GM18907 (cell line): Measurements from ENCODE around the gene ACADL.

Source experiments
- ATAC-seq: cut with Tn5 transposase; IDR thresholded peaks from one replicate; pipeline ENCODE4 v1.9.1; 2021; ENCODE audit warnings: mild to moderate bottlenecking, moderate library complexity; ENCODE audit not compliant: unreplicated experiment

The ACADL gene

DNA sequence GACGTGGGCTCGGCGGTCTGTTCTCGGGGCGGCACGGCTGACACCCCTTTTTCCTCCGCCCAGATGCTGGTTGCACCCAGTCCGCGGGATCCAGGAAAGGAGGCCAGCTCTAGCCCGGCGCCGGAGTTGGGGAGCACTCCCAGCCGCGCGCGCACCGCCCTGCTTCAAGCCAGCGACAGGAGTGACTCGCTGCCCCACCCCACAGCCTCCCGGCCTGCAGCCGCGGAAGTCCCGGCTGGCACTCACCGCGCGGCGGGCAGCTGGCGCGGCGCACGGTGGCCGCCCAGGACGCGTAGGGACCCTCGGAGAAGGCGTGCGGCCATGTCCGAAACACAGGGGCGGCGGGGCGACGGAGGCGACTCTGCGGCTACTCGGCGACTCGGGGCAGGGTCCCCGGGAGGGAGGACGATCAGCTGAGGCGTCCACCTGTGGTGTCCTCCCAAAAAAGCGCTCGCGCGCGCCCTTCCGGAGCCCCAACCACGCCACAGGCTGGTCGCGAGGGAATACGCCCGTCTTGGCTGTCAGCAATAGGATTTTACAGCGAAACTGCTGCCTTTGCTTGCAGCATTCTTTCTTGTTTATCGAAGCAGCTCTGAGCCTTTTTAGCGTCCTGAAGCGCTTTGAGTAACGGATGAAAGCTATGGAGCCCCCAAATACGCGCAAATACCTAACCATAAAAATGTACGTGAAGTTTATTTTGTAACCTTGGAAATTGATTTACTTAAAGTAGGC, at the start of gene ACADL:
Gene ACADL, minus strand, starts transcription at position 507 of the 732 bp plus-strand sequence. Its CDS starts 184 bp downstream, at position 323.
- ATAC-seq: peak; percentile 84

DNA sequence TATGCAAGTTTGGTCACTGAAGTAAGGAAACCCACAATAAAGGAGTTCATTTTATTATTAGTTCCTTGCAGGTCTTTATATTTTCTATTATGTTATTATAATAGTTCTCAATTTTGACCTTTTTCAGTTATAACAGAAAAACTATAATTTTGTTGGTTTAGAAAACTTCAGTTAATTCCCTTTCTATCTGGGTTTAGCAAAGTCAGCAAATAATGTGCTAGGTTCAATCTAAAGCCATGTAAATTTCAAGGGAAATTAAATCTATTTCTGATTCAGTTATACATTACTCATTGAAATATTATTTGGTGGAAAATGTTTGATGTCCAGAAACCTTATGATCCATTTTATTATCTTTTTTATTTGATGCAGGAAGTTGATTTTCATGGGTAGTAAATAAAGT, 46.1 kb upstream of the ACADL start:
- no peak for ATAC-seq

DNA sequence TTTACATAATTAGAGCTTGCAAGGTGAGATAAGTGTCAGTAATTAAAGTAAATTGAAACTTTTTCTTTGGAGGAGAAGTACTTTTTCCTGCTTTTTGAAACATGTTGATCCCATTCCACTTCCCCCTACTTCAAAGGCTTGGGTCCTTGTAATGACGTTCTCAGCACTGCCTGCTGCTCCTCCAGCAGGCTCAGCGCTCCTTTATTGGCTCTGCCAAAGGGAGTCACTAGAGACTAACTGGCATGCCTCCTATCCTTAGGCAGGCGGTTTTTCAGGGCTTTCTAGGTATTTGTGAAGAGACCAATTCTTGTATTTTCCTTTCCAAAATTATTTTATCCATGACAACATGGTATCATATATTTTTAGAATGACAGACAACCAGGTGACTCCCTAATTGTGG, 43.9 kb upstream of the ACADL start:
- ATAC-seq: no peak

DNA sequence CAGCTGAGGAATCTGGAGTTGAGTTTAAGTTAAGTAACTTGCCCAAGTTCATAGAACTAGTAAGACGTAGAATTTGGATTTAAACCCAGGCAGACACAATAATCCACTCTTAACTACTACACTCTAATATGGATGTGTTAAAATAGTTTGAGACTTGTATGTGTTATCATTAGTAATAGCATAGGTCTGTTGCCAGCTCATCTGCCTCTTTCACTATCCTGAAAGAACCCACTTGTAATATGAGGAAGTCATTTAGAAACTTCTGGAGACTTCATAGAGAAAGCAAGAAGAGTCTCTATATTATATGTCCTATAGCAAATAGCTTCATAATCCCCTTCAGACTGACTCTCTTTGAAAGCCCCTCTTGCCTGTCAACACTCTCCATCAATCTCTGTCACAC, 43.0 kb upstream of the ACADL start:
- peak; percentile 50 for ATAC-seq

DNA sequence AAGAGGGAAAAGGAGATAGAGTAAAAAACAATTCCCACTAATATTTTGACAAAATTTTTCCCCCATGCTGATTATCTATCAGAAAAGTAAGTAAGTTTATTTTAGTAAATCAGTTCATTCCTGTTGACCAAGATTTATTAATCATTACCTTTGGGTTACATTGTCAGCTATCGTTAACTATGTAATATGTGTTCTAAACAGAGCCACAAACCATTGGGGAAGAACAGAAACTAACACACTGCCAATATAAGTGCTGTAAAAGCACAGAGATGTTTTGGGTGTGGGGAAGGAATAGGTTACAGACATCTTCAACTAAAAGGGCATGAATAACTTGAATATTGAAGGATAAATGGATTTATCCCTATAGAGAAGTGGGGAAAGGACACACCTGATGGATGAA, 42.5 kb upstream of the ACADL start:
- ATAC-seq: peak; percentile 73

DNA sequence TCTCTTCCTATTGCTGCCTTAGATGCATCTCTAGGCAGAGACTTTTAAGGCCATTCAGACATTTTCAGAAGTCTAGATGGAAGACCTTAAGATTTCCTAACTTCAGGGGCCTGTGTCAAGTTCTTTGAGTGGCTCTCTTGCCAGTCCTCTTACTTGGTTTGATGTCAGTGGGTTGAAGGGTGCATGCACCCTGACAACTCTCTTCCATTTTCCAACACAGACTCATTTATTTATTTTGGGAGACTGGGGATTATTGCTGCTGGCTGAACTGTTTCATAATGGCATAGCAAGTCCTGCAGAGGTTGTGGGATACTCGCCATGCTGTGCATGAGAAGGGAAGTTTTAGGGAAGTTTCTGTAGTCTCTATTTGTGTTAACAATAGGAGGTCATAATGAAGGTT, 39.0 kb upstream of the ACADL start:
- ATAC-seq: no peak

DNA sequence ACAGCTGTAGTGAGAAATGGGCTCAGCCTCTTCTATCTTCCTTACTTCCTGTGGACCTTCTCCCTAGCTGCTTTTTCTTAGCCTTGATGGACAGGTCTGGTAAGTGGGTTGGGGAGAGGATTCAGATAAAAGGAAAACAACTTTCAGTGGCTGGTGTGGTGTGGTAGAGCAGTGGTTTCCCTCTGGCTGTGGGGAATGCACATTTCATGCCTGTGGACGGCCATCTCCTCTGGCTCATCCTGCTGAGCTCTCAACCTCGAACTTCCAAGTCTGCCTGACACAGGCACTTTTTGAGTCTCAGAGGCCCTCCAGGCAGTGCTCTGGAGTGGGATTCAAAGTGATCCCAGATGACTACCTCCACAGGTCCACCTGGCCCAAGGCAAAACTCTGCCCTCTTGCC, 38.6 kb upstream of the ACADL start:
- ATAC-seq: no peak

DNA sequence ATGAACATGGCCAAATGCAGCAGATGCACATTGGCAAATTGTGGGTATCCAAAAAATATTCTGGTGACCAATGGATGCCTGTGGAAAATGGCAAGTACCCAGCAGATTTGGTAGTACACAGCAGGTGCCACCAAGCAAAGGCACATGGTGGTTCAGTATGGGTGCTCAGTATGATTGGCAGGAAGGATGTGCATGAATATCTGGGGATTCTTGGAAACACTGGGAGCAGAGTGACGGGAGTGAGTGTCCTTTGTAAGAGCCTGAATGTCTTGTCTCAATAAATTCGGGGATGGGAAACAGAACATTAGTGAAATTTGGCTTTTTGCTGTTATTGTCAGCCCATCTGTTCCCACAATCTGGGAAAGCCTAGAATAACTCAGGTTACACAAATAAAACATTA, 36.8 kb upstream of the ACADL start:
- no peak for ATAC-seq

DNA sequence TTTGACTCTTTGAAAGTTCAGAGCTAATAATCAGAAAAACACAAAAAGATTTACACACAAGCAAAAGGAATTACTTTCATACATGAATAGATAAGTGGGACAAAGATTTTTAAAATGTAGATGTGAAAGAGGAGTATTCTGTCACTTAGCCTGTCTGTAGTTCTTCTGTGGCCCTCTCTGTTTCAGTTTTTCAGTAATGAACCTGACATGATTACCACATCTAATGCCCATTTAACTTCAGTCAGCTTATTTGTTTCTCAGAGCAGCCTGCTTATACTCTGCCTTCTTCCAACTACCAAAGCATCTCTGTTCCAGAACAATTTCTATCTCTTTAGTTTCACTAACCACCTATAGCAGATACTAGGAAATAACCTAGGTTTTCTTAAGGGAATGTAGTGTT, 34.4 kb upstream of the ACADL start:
- no peak for ATAC-seq

DNA sequence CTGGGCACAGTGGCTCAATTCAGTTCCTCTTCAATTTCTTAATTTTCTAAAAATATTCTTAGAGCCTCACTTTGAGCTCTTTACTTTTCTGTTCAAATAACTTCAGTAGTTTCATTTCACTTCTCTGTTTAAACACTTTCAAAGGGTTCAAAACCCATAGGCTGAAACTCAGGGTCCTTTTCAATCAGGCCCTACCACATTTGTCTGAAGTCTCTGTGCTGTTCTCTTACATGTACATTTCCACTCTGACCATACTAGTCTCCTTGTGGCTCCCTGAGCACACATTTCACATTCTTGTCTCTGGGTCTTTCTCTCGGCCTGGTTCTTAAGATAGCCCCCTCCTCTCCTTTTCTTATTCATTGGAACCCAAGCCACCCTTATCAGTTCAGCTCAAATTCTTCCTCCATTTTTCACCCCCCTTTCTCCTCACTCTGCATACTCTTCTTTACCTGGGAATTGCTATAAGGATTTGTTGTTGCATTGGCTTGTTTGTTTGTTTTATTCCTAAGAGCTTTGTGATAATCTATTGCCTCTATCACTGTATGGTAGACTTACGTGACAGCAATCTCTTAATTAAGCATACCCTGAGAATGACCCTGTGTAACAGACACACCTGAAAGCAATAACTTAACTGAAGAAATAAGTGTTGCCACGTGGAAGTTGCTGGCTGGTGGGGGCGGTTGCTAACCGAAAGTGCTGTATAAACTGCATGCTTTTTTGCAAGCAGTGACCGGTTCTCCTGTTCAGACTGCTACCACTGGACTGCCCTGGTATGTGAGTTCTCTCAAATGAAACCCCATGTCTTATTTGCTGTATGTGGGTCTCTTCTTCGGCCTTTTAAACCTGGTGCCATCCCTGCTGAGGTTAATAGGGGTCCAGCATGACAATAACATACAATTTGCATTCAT, 27.7 kb upstream of the ACADL start:
- no peak for ATAC-seq

DNA sequence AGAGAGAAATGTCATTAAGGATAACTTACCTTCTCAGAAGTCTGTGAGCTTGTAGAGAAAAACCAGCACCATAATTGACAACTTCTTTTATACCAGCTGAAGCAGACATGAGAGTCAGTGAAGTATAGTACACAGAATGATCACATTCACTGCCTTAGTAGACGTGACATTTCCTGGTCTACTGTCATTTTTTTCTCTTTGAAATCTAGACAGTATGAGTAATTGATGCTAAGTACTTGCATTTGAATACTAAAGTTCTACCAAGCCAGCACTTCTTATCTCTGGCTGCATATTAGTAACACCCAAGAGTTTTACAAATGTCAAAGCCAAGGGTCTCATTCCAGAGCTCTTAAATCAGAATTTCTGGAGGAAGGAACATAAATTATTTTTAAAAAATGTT, 25.4 kb upstream of the ACADL start:
- ATAC-seq: no peak

DNA sequence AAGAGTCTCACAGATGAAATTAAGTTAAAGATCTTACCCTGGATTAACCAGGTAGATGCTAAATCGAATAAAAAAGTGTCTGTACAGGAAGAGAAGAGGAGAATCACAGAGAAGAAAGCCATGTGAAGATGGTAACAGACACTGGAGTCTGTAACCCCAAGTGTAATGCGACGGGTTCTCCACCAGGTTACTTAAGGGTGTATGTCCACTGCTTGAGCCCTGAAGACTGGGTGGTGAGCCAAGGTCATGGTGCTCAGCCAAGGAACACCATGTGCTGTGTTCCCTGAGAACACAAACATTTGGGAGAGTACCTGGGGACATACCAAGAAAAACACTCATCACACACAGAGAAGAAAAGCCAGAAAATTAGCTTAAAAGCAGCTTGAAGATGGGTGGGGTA, 8.2 kb upstream of the ACADL start:
- no peak for ATAC-seq

DNA sequence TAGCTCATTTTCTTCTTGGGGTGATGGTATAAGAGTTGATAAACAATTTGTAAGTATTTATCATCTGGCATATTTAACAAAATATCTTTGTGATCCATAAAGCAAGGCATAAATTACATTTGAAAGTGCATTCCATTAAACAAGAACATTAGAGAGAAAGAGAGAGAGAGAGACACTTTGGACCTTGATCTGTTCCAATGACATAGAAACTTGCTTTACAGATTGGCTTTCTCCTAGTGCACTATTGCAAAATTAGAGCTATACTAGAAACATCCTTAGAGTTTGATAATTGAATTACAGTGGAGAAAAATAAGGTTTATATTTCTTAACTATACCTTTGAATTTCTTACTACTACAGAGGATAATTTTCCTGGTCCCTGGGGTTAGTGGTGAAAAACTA, 5.7 kb upstream of the ACADL start:
- ATAC-seq: no peak

DNA sequence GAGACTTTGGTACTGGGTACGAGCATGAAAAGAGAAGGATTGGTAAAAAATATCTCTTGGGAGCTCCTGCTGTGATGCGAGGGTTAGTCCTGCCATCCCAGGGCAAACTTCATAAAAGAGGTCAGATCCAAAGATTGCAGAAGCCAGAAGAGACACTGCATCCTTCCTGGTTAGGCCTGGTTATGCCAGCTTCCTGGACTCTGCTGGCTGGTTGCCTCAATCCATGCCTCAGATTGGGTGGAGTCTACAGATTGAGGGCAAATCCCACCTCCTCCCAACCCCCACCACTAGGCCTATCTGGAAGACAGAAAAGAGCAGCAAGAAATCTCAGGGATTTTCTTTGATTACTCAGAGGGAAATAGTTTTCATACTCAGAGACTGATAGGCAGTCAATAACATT, 5.3 kb upstream of the ACADL start:
- ATAC-seq: no peak

DNA sequence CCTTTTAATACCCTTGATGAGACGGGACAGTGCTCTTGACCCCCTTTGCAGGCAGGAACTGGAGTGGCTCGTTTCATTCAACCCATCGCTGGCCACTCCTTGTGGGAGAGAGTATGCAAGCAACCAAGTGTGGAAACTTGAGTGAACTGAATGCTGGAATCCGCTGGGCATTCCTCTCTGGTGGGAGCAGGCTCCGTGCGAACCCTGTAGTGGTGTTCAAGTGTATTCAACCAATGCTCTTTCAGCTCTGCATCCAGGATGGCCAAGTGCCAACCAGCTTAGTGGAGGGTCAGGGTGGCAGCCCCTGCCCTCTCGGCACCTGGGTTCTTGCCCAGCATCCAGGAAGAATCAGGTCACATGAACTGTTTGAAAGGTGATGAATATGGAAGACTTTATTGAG, 3.3 kb upstream of the ACADL start:
- ATAC-seq: no peak

DNA sequence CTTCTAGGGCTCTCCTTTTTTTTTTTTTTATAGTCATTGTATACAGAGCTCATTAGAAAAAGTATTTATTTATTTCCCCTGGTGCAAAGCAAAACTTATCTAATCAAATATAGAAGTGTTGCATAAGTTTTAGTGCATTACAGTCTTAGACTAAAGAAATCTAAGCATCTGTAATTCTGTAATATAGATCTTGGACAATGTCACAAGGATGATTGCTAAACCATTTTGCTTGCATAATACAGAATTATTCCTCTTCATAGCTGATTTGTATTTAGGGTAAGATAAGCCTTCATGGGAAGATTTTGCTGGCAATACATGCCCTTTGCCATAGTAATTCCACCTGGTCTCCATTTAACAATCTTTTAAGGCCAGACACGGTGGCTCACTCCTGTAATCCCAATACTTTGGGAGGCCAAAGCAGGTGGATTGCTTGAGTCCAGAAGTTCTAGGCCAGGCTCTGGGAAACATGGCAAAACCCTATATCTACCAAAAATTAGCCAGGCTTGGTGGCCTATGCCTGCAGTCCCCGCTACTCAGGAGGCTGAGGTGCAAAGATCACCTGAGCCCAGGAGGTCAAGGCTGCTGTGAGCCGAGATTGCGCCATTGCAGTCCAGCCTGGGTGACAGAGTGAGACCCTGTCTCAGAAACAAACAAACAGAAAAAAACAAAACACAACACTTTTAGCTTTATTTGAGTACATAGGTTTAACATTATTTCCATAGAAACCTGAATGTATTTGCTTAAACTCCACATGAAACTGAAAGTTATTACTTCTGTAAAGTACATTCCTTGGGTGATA, 2.2 kb upstream of the ACADL start:
- no peak for ATAC-seq

DNA sequence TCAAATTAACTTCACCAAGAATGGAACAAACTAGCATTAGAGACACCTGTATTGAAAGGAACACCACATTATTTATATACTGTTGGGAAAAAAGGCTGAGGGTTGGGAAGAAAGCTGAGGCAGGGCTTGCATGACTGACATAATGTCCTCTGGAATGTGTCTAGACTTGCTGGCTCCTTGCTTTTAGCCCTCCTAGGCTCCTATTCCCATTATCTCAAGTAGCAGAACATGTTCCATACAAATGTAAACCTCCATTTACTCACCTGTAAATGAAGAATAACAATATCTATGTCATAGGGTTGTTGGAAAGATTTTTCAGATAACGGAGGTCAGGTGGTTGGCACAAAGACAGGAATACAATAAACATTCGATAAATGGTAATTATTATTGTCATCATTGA, 976 bp upstream of the ACADL start:
- no peak for ATAC-seq

DNA sequence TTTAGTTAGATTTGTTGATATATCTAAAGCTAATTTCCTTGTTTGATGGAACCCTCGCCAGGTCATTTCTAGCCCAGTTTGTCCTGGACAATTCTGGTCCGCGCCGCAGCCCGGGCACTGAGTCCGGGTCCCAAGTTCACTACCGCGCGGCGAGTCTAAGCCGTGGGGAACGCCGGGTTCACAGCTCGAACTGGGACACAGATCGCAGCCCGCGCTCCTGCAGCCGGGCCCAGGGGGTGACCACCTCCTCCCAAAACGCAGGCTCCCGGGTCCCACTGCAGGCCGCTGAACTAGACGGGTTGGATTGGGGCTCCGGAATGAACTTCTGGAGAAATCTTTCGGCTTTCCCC, 681 bp downstream of the ACADL start:
- peak; percentile 29 for ATAC-seq

DNA sequence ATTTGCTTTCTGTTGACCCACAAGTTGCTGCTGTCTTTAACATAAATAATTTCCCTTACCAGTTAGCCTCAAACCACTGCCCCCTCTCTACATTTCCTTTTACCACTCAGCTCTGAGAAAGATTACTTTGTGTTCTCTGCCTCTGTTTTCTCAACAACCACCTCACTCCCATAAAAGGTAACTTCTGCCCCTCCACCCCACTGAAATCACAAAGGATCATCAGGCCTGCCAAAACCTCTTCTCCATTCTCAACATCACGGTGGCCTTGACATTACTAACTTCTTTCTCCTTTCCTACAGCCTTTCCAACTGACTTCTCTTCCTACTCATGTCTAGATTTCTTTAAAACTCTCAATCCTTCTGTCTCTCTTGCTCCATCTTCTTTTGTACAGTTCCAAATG, 10.1 kb downstream of the ACADL start:
- no peak for ATAC-seq

DNA sequence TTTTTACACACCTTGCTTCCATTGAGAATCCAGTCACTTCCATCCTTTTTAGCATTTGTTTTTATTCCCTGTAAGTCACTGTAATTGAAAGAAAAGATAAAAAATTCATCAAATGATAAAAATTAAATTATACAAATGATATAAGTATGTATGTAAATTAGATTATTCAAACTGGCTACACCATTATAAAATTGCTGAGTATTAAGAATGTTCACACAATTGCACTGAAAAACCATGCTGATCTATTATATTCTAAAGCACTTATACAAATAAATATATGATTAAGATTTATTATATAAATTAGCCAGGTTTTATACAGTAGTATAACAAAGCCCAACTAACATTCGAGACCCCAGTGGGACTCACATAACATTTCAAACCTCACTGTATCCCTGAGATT, 15.1 kb downstream of the ACADL start:
- ATAC-seq: no peak

DNA sequence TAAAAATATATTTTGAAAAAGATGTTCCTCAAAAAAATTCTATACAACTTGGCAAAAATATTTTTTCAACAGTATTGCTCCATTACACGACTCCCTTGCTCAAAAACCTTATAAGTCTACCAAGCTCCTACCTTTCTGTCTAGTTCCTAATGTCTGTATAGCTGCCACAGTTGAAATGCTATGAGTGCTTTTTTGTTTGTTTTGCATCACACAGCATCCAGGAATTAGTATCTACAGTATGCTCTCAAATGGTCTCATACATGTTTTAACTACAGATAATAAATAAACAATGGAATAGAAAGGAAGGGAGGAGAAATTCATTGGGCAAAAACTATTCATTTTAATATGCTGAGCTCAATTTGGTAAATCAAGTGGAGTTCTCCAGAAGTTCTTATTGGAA, 17.3 kb downstream of the ACADL start:
- ATAC-seq: no peak

DNA sequence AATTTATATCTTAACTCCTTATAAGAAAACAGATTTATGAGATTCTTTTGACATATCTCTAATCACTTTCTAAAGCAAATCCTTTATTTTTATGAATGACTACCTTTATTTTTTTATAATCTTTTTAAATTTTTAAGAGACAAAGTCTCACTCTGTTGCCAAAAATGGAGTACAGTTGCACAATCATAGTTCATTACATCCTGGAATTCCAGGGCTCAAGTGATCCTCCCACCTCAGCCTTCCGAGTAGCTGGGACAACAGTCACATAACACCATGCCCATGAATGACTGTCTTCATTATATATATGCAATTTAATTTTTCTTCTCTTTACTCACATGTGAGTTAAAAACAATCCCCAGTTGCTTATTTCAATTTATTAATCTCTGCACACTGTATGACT, 21.7 kb downstream of the ACADL start:
- ATAC-seq: no peak
